GM23248 (cell line): ENCODE measurements around the gene KHSRP.

Experiments used
- EZH2 ChIP-seq: fragments of 200-600 bp; sonication (generic); IDR thresholded peaks from 2 replicates; pipeline ENCODE4 v1.6.1; 2018; ENCODE audit warnings: antibody characterized with exemption, mild to moderate bottlenecking; ENCODE audit not compliant: insufficient read depth, poor library complexity, severe bottlenecking
- EZH2phosphoT487 ChIP-seq: fragments of 200-600 bp; sonication (generic); IDR thresholded peaks from 2 replicates; pipeline ENCODE4 v1.6.1; 2018; ENCODE audit warnings: antibody characterized with exemption, moderate library complexity, mild to moderate bottlenecking, low read depth; ENCODE audit not compliant: insufficient read depth

GRCh38 chr19:6373096-6373812, 51.4 kb downstream of the KHSRP start:
- TF ChIP-seq EZH2phosphoT487: no peak
- TF ChIP-seq EZH2: no peak
